G401.6 (cell line): ENCODE results near the gene ZFHX2.

Experiments
- FAIRE-seq: peaks from 2 replicates; lab custom pipeline; 2012; peaks lifted over from hg19 to GRCh38; lab: Jason Lieb, UNC

The ZFHX2 gene

DNA sequence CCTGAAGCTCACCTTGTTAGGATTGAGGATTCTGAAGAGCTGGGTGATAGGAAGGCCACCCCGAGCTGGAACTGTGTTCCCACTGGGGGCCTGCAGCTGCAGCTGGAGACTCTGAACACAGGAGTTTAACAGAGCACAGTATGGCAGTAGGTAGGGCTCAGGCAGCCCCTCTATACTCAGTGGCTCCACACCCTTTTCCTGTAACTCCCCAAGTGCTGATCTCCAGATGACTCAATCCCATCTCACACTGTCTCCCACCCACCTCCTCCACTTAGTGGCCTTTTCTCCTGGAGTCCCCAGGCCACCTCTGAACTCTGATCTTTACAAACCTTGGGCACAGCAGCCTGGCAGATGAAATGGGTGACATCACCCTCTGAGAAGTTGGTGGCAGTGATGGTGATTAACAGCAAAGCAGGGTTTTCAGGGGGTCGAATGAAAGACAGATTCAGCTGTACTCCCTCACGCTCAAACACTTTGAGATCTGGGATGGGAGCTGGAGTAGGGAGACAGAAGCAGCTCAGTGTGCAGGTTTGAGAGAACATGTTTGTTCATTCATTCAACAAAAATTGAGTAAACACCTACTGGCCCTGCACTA, 8.5 kb upstream of the ZFHX2 start:
- FAIRE-seq: no peak

DNA sequence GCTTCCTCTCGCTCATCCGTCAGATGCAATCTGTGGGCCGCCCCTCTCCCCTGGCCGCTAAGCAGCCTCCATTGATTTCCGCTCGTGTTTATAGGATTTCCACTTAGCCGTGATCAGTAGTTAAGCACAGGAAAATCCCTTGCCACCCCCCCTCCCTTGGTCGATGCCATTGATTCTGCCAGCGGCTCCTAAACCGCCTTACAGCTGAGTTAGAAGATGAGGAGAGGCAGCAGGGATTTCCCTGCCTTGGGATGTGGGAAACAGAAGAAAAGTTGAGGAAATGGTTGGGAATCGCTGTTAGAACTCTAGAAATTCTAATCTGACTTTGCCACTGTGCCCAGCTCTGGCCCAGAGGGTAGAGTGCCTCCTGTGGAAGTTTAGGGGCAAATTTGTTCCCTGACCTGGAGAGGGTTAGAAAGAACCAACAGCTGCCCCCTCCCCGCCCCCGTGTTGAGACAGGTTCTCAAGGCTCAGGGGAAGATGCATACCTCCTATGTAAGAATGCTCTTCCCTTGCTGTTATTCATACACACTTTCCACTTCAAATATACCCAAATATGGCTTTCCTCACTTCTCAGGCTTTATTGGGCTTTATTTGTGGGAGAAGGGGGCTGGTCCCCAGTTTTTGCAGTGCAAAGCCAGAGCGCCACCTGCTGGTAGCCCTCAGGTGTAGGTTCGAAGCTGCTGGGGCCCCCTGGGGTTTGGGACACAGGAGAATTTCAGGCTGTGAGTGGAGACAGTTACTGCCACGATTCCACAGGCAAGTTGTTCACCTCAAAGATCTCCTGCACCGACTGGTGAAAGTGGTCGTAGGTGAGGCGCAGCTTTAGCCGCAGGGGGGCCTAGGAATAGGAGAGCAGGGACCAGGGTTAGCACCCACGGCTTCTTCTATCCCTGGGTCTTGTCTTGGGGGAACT, 7.7 kb upstream of the ZFHX2 start:
- FAIRE-seq: no peak

DNA sequence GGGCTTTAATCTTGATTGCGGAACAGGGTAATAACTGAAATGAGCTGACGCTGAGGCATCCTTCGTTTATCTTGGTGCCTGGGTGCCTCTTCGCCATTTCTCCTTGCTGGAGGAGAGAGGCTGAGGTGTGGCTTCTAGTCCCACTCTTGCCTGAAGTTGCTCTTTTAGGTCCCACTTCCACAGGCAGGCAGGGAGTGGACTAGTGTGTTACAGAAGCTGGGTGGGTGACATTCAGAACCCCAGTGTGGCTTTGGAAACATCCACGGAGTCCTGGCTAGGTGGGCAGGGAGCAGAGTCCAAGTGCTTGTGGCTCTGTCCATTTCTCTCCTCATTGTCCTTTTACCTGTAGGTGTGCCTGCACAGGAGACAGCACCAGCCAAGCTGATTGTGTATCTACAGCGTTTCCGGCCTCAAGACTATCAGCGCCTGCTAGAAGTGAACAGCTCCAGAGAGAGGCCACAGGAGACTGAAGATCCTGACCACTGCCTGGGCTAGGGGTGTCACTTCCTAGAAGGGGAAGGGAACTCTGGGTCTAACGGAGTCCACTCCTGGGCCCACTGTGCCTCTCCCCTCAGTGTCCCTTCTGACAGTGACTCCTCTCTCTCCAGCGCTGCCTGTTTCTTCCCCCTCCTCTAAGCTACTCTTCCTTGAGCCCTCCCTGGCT, 6.9 kb upstream of the ZFHX2 start:
- no peak for FAIRE-seq

DNA sequence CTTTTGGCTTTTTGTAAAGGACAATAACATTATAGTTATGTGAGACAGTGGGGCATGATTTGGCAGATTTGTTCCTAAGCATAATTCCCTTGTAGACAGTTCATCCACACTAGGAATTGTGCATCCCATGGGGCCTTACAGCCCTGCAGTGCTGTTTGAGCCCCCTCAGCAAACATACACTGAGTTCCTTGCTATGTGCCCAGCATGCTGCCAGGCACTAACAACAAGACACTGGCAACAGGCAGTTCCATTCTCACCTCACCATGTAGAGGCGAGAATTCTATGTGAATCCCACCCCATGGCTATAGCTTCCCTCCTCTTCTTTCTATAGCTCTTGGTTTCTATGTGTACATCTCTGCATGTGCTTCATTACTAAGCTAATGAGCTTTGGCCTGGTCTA, 6.4 kb upstream of the ZFHX2 start:
- FAIRE-seq: no peak

DNA sequence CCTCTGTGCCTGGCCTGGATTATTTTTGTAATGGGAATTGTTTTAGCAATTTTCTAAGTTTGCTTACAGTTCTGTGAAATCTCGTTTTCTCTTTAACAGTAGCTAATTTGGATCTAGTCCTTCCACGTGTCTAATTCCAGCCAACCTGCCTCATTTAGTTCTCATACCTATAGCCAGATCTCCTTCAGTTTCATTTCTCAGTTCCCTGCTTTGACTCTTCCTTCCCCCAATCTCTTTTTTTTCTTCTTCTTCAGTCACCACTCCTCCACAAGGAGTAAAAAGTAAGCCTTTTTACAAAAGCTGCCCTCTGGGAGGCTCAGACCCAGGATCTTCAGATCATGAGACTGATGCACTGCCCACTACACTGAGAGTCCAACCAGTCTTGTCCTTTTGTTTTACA, 6.0 kb upstream of the ZFHX2 start:
- no peak for FAIRE-seq

DNA sequence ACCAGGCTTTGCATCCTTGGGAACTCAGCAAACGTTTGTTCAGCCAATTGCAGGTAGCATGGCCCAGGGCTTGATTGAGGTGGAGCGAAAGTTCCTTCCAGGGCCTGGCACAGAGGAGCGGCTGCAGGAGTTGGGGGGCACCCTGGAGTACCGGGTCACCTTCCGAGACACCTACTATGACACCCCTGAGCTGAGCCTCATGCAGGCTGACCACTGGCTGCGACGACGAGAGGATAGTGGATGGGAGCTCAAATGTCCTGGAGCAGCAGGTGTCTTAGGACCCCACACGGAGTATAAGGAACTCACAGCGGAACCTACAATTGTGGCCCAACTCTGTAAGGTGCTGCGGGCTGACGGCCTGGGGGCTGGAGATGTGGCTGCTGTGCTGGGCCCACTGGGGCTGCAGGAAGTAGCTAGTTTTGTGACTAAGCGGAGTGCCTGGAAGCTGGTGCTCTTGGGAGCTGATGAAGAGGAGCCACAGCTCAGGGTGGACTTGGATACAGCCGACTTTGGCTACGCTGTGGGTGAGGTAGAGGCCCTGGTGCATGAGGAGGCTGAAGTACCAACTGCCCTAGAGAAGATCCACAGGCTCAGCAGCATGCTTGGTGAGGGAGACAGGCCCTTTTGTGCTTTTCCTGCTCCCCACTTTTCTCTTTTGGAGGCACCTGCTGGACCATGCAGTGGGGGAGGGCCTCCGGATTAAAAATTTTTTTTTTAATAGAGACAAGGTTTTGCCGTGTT, 5.3 kb upstream of the ZFHX2 start:
- no peak for FAIRE-seq

DNA sequence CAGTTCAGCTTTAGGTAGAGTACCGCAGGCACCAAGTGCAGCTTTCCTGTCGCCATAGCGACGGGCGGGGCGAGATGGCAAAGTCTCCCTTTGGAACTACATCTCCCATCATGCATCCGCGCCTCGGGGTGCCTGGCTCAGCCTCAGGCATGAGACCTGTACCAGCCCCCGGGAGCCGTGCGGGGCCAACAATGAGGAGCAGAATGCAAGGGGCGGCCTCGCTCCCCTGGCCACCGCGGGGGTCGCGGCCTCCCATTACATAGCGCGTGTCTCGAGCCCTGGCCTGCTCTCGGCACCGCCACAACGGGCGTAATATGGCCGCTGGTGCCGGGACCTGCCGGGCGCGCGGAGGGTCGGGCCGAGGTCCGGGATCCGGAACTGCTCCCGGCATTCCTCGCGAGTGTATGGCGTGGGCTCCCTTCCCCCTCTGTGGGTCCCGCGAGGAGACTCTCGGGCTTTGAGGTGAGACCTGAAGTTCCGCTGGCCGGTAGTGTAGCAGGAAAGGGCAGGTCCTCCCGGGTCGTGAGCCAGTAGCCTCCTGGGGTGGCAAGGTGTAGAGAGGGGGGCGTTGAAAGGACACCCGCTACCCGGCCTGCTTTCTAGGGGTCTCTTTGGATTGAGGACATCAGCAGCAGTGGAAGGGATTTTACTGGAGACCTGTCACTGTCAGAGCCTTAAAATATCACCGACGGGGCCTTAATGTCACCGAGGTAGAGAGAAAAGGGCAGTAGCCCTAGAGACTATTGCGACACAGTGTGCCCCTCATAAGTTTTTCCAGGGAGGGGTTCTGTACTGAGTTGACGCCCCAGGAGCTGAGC, 4.5 kb upstream of the ZFHX2 start, which contains the start of gene THTPA:
Gene THTPA (plus strand): TSS at position 390 of the 818 bp plus-strand sequence. CDS start 487 bp downstream, outside the sequence.
- FAIRE-seq: no peak

DNA sequence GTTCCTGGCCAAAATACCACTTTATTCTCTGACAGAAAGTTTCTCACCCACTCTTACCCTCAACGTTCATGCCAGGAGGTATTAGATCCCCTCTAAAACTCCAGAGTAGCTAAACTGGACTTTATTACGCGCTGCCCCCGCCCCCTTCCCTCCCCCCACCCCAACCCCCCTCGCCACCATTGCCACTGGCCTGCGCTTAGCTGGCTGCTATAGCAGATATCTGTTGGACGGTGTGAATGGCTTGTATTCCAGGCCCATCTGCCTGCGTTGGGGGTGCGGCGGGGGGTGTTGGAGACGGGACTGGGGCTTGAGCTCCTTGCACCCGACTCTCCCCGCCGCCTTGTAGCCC, 3.9 kb upstream of the ZFHX2 start:
- no peak for FAIRE-seq

DNA sequence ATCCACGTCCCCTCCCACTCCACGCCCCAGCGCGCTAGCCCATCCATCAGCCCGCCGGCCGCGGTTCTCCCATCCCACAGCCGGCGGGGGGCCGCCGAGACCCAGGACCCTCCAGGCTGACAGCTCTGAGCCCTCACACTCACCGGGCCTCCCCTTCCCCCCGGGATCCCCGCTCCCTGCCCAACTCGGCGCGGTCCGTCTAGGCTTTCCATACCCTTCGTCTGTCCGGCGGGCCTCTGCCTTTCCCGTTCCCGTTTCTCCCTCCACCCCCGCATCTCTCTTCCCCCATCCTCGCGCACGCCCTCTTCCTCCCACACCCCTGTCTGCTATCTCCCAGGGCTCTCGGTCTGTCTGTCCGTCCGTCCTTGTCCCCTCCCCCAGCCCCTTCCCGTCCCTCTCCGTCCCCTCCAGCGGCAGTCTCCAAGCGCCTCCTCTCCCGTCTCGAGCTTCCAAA, 726 bp downstream of the ZFHX2 start:
- FAIRE-seq: no peak

DNA sequence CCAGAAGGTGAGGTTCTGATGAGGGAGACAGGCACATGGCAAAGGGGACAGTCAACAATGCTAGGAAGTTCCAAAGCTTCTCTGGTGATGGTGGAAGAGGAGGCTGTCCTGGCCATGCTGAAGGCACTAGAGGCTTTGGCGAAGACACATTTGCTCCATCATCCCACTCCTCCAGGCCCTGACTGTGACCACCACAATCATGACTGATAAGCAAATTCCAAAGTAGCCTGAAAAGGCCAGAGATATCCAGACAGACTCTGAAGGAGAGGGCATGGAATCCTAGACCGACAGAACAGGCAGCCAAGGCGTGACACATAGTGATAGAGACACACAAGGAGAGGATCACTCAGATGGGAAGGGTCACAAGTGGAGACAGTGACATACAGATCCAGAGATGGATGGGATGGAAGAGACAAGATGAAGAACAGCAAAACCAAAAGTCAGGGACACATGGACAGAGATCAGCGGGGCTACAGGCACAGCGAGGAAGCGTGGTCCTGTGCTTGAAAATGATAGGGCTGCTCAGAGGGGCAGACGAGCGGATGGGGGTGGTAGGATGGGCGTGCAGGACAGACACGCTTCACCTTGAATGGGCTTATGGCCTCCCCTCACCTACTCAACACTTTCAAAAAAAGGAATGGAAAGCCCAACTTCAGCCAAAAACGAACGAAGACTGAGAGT, 1.3 kb downstream of the ZFHX2 start:
- no peak for FAIRE-seq

DNA sequence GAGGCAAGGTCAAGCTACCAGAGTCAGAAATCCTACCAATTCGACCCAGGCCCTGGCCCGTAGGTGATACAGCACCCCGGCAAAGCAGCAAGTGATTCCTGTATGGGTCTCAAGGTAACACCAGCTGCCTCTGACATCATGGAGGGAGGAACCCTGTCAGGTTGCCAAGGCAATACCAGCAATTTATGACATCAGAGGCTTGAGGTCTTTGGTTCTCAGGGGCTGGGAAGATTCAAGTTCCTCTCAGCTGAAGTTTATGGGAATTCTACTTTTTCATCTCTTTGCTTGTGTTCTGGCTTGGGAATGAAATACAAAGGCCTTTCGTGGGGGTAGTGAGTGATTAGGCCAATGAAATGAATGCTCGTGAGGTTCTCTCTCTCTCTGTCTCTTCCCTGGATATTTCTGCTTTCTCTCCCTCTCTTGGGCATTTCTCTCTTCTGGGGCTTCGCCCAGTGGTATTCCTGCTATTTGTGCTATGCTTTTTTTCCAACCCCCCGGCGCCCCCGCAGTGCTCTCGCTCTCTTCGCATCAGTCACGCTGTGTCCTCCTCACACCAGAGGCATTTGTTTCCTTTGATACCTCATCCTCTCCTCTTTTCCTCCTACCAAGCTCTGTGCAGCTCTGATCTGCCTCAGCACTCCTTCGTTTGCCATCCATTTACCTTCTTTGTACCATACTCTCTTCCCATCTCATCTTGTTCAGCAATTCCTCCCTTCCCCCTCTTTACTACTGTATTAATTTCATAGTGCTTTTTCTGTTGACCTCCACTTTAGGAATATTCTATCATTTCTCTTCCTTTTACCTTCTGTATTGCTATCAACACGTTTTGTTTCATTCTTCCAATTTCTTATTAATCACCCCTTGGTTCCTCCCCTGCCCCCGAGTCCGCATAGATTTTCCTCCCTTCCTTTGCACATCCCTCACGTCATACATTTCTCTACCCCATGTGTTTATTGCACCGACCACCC, 2.9 kb downstream of the ZFHX2 start:
- no peak for FAIRE-seq

DNA sequence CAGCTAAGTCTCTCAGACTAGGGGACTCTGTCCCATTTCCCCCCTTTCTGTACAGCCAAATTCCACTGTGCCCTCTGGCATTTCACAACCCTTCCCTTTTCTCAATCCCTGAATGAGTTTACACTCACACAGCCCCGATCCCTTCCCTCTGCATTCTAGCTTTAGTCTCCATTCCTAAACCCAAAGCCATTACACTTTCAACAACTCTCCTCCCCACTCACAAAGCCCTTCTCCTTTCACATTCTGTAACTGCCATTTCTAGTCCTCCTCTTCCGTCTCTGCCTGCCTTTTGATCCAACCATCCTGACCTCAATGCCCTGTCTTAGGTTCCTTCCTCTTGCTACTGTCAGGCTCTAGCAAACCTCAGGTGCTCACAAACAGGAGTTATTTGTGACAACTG, 3.6 kb downstream of the ZFHX2 start:
- no peak for FAIRE-seq

DNA sequence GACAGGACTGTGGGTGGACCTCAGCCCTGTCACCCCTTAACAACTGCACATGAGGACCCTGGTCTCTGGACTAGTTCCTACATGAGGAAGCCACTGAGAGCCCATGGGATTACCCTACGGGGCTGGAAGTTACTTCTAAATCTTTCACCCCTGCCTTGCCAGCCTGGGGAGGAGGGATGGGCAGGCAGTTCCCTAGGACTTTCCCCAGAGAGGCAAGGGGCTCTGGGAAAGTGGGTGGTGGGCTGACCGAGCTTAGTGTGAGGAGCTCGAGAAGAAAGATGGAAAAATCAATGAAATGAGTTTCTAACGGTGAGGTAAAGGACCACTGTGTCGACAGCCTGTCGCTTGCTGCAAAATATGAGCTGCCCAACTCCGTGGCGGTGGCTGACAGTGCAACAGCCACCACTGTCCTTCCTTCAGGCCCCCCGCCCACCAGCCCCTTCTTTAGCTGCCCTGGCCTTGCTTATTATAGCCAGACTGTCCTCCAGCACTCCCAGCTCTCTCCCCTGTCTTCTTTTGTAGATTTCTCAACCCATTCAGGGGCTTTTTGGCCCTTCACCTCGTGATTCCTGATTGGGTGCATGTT, 5.0 kb downstream of the ZFHX2 start:
- FAIRE-seq: no peak

DNA sequence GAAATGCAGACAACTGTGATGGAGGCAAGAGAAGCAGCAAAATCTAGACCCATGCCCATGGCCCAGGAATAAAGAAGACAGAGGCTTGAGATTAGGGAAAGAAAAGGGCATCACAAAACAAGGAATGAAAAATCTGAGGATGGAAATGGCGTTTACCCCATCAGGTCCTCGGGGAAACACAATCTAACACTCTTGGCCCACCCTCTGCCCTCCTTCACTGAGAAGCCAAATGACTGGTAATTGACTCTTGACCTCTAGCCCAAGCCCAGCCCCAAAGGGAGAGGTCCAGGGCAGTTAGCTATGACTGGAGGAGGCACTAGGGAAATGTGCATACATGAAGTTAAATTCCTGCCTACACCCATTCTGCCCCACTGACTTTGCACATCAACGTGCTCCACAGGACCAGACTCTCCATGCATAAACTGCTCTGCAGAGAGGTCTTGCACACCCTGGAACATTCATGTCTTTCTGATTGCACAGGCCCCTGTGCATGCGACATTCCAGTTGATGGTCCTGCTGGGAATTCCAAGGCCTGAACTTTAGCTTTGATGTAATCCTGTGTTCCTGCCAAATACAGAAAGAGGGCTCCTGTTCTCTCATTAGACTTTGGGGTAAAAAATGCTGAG, 5.7 kb downstream of the ZFHX2 start:
- no peak for FAIRE-seq

DNA sequence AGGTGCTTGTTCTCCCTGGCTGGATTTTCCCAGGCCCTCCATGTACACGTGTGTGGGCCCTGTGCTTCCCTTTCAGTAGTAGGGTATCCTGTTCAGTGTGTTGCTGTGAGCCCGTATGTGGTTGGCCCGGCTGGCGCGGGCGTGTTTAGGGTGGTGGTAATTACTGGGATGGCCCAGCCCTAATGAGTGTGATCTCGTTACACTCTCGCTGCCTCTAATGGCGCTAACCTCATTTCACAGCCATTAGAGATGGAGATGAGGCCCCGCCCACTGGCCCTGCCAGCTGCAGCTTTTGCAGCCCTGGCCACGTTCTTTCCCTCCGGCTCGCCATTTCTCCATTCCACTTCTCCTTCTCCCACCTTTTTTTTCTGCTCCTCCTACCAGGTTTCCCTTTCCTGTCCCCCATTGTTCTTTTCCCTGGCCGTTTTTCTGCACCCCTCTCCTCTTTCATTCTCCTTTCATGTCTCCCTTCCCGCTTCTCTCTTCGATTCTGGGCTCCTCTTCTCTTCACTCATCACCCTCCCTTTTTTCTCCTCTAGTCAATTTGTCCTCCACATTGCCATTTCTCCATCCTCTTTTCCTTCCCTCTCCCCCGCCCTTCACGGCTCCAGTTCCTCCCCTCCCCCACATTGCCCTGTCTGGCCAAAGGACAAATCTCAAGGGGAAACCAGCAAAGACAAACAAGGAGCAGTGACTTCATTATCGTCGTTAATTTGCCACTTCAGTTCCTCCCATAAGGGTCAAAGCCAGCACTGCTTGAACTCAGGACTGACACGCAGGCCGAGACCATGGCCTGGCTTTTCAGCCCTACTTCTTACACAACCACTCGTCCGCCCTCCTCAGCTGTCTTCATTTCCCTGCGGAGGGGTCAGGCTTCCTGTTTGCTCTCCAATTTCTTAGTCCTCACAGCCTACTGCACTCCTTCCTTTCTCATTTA, 6.8 kb downstream of the ZFHX2 start:
- FAIRE-seq: no peak

DNA sequence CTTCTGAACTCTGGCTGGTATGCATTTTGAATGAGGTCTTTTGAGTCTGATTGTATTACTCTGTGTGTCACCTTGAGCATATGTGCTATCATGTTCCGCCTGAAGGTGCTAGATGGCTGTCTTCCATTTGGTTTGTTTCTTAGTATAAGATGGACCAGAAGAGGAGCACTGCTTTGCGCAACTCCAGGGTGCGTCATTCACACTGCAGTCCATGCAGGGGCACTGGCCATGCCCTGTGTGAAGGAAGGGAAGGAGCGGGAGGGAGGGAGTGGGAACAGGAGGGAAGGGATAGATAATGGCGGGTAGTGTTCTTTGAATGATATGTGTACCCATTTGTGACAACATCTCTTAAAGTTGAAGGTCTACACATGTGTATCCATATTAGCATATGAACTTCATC, 8.2 kb downstream of the ZFHX2 start:
- no peak for FAIRE-seq

DNA sequence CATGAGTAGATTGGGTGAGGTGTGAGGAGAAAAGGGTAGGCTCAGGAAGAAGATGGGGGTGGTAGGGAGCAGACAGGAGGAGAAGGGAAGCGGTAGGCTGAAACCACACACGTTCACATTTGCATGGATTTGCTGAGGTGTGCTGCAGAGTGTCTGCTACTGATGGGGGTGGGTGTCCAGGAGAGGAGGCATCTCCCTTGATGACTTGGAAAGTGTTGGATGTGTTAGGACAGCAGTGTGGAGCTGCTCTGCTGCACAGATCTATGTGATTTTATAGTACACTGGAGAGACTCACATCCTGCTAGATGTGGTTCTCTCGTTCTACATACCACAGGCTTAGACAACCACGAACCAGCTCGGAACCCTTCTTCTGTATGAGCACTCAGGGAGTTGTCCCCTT, 9.3 kb downstream of the ZFHX2 start:
- no peak for FAIRE-seq

DNA sequence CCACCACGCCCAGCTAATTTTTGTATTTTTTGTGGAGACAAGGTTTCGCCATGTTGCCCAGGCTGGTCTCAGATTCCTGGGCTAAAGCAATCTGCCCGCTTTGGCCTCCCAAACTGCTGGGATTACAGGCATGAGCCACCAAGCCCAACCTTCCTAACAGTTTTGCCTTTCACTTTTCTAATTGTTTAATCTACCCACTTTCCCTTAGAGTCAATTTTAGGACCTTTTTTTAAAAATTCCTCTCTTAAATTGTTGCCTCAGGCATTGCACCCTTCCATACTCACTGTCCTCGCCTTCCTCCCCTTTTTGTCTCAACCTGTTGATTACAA, 11.5 kb downstream of the ZFHX2 start:
- FAIRE-seq: no peak
